Liver (tissue), 9 donors: ENCODE results near the gene NFATC1. TPM values are rescaled to one million over a fixed set of nuclear protein-coding genes. Genes with fewer than 3 reads are reported as not detected.

ENCODE experiments used
- DNase-seq: peaks from one replicate; pipeline ENCODE4 v3.0.0-alpha.2; 2017; ENCODE audit warnings: low spot score
- H3K27ac ChIP-seq, 2 donors: one replicate each; pipeline ENCODE4 v1.7.0; 2013; ENCODE audit warnings: inconsistent platforms in 2 of 2, low read length in 2 of 2, control low read depth in 1 of 2, low read depth in 1 of 2, mild to moderate bottlenecking in 1 of 2
- H3K27me3 ChIP-seq, 4 donors: one replicate each; pipeline versions ENCODE4 v1.6.1 to v1.7.0; 2013; ENCODE audit warnings: low read length in 3 of 4, inconsistent platforms in 1 of 4, mild to moderate bottlenecking in 1 of 4, moderate library complexity in 1 of 4; ENCODE audit not compliant: control insufficient read depth in 4 of 4, insufficient read depth in 4 of 4
- H3K36me3 ChIP-seq, 4 donors: one replicate each; pipeline versions ENCODE4 v1.6.1 to v1.7.0; 2013; ENCODE audit warnings: low read length in 3 of 4, mild to moderate bottlenecking in 3 of 4, low read depth in 1 of 4, moderate library complexity in 1 of 4; ENCODE audit not compliant: control insufficient read depth in 4 of 4, insufficient read depth in 3 of 4
- H3K4me1 ChIP-seq, 4 donors: one replicate each; pipeline versions ENCODE4 v1.6.1 to v1.7.0; 2013; ENCODE audit warnings: low read length in 3 of 4, mild to moderate bottlenecking in 3 of 4, moderate library complexity in 1 of 4; ENCODE audit not compliant: control insufficient read depth in 4 of 4, insufficient read depth in 4 of 4
- H3K4me3 ChIP-seq, 3 donors: one replicate each; pipeline versions ENCODE4 v1.6.1 to v1.7.0; 2013; ENCODE audit warnings: low read length in 3 of 3, control low read depth in 1 of 3, low read depth in 1 of 3, mild to moderate bottlenecking in 1 of 3
- H3K9ac ChIP-seq, 2 donors: one replicate each; pipeline ENCODE4 v1.7.0; 2013; ENCODE audit warnings: low read length in 2 of 2, mild to moderate bottlenecking in 2 of 2, moderate library complexity in 2 of 2, control low read depth in 1 of 2, low read depth in 1 of 2
- H3K9me3 ChIP-seq, 4 donors: one replicate each; pipeline versions ENCODE4 v1.6.1 to v1.7.0; 2013; ENCODE audit warnings: low read length in 3 of 4; ENCODE audit not compliant: control insufficient read depth in 4 of 4
- EGR1 ChIP-seq, 2 donors: IDR thresholded peaks; 2 replicates each; pipeline ENCODE4 v1.6.1; 2016 to 2018; ENCODE audit warnings: antibody characterized with exemption in 2 of 2, low read depth in 2 of 2
- HNF4A ChIP-seq, 2 donors: conservative IDR thresholded peaks; 2 replicates each; pipeline ENCODE4 v1.6.1; 2016; ENCODE audit warnings: antibody characterized with exemption in 2 of 2, mild to moderate bottlenecking in 2 of 2
- NR2F2 ChIP-seq: IDR thresholded peaks from 2 replicates; pipeline ENCODE4 v1.6.1; 2016; ENCODE audit warnings: antibody characterized with exemption
- TAF1 ChIP-seq: conservative IDR thresholded peaks from 2 replicates; pipeline ENCODE4 v1.6.1; 2016; ENCODE audit warnings: antibody characterized with exemption, mild to moderate bottlenecking
- WGBS: extraction: QIAGEN DNeasy Blood & Tissue Kit; methylation state at CpG from one replicate; pipeline ENCODE4 v1.1.7; 2013; 5-methylcytosine and 5-hydroxymethylcytosine counted together
- polyA plus RNA-seq, 2 donors: library from polyadenylated mRNA; stranded (reverse) in 1 of 2; unstranded in 1 of 2; fragments of 200-250 nt in 1 of 2; fragments of >200 nt in 1 of 2; fragmentation: Nextera tagmentation in 1 of 2; extraction: Ambion mirVana in 1 of 2; gene quantifications; one replicate each; pipeline versions ENCODE4 v1.2.1 to v1.2.3, GENCODE V29; 2013 to 2015
- total RNA-seq, 2 donors: library from RNA; depleted of rRNA; stranded (reverse); fragments of >200 nt; gene quantifications; one replicate each; pipeline ENCODE4 v1.2.3, GENCODE V29; 2014
- TF ChIP-seq, protein P1 (sequence below): IDR thresholded peaks from 2 replicates; pipeline ENCODE4 v1.6.1; 2016; ENCODE audit warnings: antibody characterized with exemption, mild to moderate bottlenecking
- TF ChIP-seq, protein P2 (sequence below): fragments of 150-350 bp; IDR thresholded peaks from 2 replicates; pipeline ENCODE4 v1.5.1; 2017; ENCODE audit warnings: improper control_type of control experiment, low read depth, low read length; ENCODE audit not compliant: missing input control
- TF ChIP-seq, protein P3 (sequence below): IDR thresholded peaks from 2 replicates; pipeline ENCODE4 v1.6.1; 2016; ENCODE audit warnings: antibody characterized with exemption
- donor health status: healthy.
- donor health status: healthy.
- donor health status: healthy.
- donor health status: healthy.
- donor health status: healthy.

The NFATC1 gene
- total and polyA plus RNA-seq, 4 donors, result 0.57 to 2.2 (median 1.3) TPM

DNA sequence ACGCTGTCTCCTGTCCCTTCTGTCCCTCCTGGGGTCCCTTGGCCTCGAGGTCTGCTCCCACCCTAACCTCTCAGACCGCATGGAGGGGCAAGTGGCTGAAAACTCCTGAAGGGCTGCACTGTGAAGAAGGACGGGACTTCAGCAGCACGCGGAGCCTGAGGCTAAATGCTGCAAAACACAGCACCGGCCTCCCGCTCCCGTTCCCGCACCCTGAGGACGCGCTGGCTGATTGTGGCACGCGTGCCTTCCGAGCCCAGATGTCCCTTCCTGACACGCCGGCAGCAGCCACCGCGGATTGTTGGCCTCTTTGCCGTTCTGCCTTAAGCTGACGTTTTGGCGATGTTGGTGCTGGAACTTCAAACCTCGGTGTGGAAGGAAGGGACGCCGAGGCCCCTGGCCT, 158.0 kb downstream of the NFATC1 start:
- no peak overlapping the region for H3K9ac ChIP-seq
- no peaks in the 10 kb centered on the region for H3K36me3 ChIP-seq
- H3K4me1 ChIP-seq, result no peaks in the 10 kb centered on the region
- DNase-seq, result no peak
- no peak overlapping the region for H3K4me3 ChIP-seq
- 91% methylated on average over 25 of the region's 25 CpGs for WGBS
- no peak overlapping the region for H3K27ac ChIP-seq
- no peaks in the 10 kb centered on the region for H3K9me3 ChIP-seq
- TF ChIP-seq, protein P1, sequence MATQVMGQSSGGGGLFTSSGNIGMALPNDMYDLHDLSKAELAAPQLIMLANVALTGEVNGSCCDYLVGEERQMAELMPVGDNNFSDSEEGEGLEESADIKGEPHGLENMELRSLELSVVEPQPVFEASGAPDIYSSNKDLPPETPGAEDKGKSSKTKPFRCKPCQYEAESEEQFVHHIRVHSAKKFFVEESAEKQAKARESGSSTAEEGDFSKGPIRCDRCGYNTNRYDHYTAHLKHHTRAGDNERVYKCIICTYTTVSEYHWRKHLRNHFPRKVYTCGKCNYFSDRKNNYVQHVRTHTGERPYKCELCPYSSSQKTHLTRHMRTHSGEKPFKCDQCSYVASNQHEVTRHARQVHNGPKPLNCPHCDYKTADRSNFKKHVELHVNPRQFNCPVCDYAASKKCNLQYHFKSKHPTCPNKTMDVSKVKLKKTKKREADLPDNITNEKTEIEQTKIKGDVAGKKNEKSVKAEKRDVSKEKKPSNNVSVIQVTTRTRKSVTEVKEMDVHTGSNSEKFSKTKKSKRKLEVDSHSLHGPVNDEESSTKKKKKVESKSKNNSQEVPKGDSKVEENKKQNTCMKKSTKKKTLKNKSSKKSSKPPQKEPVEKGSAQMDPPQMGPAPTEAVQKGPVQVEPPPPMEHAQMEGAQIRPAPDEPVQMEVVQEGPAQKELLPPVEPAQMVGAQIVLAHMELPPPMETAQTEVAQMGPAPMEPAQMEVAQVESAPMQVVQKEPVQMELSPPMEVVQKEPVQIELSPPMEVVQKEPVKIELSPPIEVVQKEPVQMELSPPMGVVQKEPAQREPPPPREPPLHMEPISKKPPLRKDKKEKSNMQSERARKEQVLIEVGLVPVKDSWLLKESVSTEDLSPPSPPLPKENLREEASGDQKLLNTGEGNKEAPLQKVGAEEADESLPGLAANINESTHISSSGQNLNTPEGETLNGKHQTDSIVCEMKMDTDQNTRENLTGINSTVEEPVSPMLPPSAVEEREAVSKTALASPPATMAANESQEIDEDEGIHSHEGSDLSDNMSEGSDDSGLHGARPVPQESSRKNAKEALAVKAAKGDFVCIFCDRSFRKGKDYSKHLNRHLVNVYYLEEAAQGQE, result no peak
- TF ChIP-seq, protein P2, sequence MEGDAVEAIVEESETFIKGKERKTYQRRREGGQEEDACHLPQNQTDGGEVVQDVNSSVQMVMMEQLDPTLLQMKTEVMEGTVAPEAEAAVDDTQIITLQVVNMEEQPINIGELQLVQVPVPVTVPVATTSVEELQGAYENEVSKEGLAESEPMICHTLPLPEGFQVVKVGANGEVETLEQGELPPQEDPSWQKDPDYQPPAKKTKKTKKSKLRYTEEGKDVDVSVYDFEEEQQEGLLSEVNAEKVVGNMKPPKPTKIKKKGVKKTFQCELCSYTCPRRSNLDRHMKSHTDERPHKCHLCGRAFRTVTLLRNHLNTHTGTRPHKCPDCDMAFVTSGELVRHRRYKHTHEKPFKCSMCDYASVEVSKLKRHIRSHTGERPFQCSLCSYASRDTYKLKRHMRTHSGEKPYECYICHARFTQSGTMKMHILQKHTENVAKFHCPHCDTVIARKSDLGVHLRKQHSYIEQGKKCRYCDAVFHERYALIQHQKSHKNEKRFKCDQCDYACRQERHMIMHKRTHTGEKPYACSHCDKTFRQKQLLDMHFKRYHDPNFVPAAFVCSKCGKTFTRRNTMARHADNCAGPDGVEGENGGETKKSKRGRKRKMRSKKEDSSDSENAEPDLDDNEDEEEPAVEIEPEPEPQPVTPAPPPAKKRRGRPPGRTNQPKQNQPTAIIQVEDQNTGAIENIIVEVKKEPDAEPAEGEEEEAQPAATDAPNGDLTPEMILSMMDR, result no peak
- no peak for TF ChIP-seq HNF4A (conservative IDR thresholded peaks at IDR 0.05)
- no peak for TF ChIP-seq NR2F2
- TF ChIP-seq, protein P3, sequence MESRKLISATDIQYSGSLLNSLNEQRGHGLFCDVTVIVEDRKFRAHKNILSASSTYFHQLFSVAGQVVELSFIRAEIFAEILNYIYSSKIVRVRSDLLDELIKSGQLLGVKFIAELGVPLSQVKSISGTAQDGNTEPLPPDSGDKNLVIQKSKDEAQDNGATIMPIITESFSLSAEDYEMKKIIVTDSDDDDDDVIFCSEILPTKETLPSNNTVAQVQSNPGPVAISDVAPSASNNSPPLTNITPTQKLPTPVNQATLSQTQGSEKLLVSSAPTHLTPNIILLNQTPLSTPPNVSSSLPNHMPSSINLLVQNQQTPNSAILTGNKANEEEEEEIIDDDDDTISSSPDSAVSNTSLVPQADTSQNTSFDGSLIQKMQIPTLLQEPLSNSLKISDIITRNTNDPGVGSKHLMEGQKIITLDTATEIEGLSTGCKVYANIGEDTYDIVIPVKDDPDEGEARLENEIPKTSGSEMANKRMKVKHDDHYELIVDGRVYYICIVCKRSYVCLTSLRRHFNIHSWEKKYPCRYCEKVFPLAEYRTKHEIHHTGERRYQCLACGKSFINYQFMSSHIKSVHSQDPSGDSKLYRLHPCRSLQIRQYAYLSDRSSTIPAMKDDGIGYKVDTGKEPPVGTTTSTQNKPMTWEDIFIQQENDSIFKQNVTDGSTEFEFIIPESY, result no peak
- TF ChIP-seq EGR1 (IDR thresholded peaks at IDR 0.05; ENCODE audit: low read depth in 2 of 2), result no peak
- H3K27me3 ChIP-seq, result no peaks in the 10 kb centered on the region

DNA sequence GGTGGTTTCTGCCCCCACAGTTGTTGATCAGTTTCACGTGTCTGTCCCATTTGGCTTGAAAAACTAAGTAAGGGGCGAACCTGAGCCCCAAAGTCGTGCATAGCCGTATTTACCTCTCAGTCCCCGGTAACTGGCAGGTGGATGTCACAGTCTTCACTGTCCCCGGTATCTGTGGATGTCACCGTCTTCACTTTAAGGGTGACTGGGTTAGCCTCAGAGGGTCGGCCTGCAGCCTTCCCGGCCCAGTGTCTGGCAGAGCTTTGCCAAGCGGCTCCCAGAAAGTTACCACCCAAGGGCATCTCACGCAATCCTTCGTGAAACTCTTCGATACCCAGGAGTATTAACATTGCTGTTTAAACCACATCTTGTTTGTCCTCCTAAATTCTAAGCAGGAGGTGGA, 158.6 kb downstream of the NFATC1 start:
- H3K27me3 ChIP-seq, result no peaks in the 10 kb centered on the region
- no peaks in the 10 kb centered on the region for H3K9me3 ChIP-seq
- H3K36me3 ChIP-seq, result no peaks in the 10 kb centered on the region
- H3K9ac ChIP-seq, result no peak overlapping the region
- DNase-seq, result no peak
- TF ChIP-seq, protein P3, result no peak
- no peak for TF ChIP-seq NR2F2
- TF ChIP-seq TAF1, result no peak
- TF ChIP-seq, protein P2, result no peak
- H3K27ac ChIP-seq, result no peak overlapping the region
- H3K4me3 ChIP-seq, result no peak overlapping the region
- H3K4me1 ChIP-seq, result no peaks in the 10 kb centered on the region
- 90% methylated on average over 13 of the region's 13 CpGs for WGBS
